ENCODE data around the gene VWA1. TPM values are rescaled to one million over a fixed set of nuclear protein-coding genes. Genes with fewer than 3 reads are reported as not detected.
"Not testable (repeated sequence)": the region's sequence is repeated elsewhere in the genome, so short reads cannot be mapped to it uniquely, and the experiment has no call there.

The VWA1 gene
- total and polyA plus RNA-seq, 2 of the 4 experiments (the other 2 are of a cell fraction): 1.1 to 6.1 TPM

DNA sequence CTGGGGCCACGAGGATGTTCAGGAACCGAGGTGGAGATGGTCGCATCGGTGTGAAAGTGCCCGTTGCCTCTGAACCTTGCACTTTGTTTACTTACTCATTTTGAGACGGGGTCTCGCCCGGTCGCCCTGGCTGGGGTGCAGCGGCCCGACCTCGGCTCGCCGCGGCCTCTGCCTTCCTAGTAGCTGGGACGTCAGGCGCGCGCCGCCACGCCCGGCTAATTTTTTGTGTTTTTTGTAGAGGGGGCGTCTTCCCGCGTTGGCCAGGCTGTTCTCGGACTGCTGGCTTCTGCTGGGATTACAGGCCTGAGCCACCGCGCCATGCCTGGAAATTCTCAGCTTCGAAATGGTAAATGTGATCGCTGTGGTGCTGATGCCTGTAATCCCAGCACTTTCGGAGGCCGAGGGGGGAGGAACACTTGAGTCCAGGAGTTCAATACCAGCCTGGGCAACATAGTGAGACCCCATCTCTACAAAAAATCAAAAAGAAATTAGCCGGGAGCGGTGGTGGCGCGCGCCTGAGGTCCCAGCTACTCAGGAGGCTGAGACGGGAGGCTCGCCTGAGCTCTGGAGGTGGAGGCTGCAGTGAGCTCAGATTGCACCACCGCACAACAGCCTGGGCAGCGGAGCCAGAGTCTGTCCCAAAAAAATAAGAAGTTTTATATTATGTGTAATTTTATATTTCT, 27.7 kb upstream of the VWA1 start:
- dilution Hi-C loops (cut with HindIII; ENCODE audit: low sequenced_read_pairs, unreplicated experiment): no loop called here
- no TSS peak for BruUV-seq (replicated peaks)

DNA sequence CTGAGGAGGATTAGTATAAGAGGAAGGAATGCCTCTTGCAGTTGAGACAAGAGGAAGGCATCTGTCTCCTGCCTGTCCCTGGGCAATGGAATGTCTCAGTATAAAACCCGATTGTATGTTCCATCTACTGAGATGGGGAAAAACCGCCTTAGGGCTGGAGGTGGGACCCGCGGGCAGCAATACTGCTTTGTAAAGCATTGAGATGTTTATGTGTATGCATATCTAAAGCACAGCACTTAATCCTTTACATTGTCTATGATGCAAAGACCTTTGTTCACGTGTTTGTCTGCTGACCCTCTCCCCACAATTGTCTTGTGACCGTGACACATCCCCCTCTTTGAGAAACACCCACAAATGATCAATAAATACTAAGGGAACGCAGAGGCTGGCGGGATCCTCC, 25.3 kb upstream of the VWA1 start:
- CTCF ChIA-PET; H4K8ac ChIP-seq (ENCODE audit: low read depth in 2 of 2, low read length in 2 of 2); H3K56ac ChIP-seq (ENCODE audit: extremely low read depth, insufficient read depth, low read length); DNase-seq; H2BK120ac ChIP-seq (ENCODE audit: low read depth, low read length); H3K36me3 ChIP-seq (ENCODE audit: control insufficient read depth, insufficient read depth, low read length); H2BK5ac ChIP-seq (ENCODE audit: low read depth, low read length, poor library complexity, severe bottlenecking); H3K4me3 ChIP-seq (ENCODE audit: insufficient read depth, low read depth, low read length); H3K9me1 ChIP-seq (ENCODE audit: insufficient read depth, low read length); H3K14ac ChIP-seq (replicated peaks; ENCODE audit: low read depth, low read length); in situ Hi-C loops (cut with MboI; ENCODE audit: low sequenced_read_pairs); H3K9ac ChIP-seq (ENCODE audit: low read depth, low read length); H3K27ac ChIP-seq (ENCODE audit: insufficient read depth, low read length); H4K5ac ChIP-seq (ENCODE audit: low read depth, low read length); H2AK9ac ChIP-seq (replicated peaks; ENCODE audit: low read depth, low read length, poor library complexity); H3K23ac ChIP-seq (ENCODE audit: low read depth, low read length); H4K91ac ChIP-seq (ENCODE audit: insufficient read depth, low read depth, low read length); H2BK15ac ChIP-seq (ENCODE audit: low read depth, low read length); ATAC-seq (ENCODE audit: low read depth); H3K18ac ChIP-seq (ENCODE audit: low read depth, low read length); dilution Hi-C loops (cut with HindIII; ENCODE audit: low sequenced_read_pairs, unreplicated experiment); H3K9me3 ChIP-seq (ENCODE audit: control insufficient read depth, insufficient read depth, low read length); H2AK5ac ChIP-seq (ENCODE audit: low read depth, low read length); BruUV-seq (replicated peaks); H3K4me2 ChIP-seq (ENCODE audit: low read depth, low read length); intact Hi-C loops (cut with micrococcal nuclease); H2AFZ ChIP-seq (replicated peaks; ENCODE audit: low read length, poor library complexity); H2BK20ac ChIP-seq (ENCODE audit: low read depth, low read length); H3K4ac ChIP-seq (ENCODE audit: low read depth, low read length); H3K4me1 ChIP-seq (ENCODE audit: control insufficient read depth, insufficient read depth, low read length); H3K27me3 ChIP-seq (ENCODE audit: control insufficient read depth, insufficient read depth, low read length): not testable (repeated sequence)
- WGBS, 2 experiments (ENCODE audit: extremely low coverage in 2 of 2, insufficient read length in 1 of 2): no CpG with 5 or more reads among the region's 8 CpGs
- peaks cover 11% of the 10 kb centered on the region; the same call in 1 of the 2 replicates for H4K20me1 ChIP-seq (ENCODE audit: insufficient read depth, low read length)
- H3K79me1 ChIP-seq (ENCODE audit: low read depth in 1 of 2, low read length in 2 of 2): peaks cover 13 to 44% of the 10 kb centered on the region in 2 experiments
- POLR2A ChIA-PET (ENCODE audit: unreplicated experiment): interaction anchor here (1.0 kb wide), 1 partner anchor 10 kb away, joined by 3 read pairs; no protein-coding TSS in a partner anchor

More for the DNA sequence above, 27.7 kb upstream of the VWA1 start:
- H3K56ac ChIP-seq (ENCODE audit: extremely low read depth, insufficient read depth, low read length): no peak overlapping the region
- H2AFZ ChIP-seq (replicated peaks; ENCODE audit: low read length, poor library complexity): peak overlapping the region; percentile 97
- TF ChIP-seq MXI1 (IDR thresholded peaks at IDR 0.05; ENCODE audit: borderline replicate concordance, low read depth, low read length): peak; percentile 71; the same call in 1 of the 2 replicates
- TF ChIP-seq, protein P1, sequence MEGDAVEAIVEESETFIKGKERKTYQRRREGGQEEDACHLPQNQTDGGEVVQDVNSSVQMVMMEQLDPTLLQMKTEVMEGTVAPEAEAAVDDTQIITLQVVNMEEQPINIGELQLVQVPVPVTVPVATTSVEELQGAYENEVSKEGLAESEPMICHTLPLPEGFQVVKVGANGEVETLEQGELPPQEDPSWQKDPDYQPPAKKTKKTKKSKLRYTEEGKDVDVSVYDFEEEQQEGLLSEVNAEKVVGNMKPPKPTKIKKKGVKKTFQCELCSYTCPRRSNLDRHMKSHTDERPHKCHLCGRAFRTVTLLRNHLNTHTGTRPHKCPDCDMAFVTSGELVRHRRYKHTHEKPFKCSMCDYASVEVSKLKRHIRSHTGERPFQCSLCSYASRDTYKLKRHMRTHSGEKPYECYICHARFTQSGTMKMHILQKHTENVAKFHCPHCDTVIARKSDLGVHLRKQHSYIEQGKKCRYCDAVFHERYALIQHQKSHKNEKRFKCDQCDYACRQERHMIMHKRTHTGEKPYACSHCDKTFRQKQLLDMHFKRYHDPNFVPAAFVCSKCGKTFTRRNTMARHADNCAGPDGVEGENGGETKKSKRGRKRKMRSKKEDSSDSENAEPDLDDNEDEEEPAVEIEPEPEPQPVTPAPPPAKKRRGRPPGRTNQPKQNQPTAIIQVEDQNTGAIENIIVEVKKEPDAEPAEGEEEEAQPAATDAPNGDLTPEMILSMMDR (conservative IDR thresholded peaks at IDR 0.05; ENCODE audit: low read depth, low read length): 0 out of 2 replicates have a peak, but pooled peaks have one; percentile 9
- TF ChIP-seq FOS (IDR thresholded peaks at IDR 0.05; ENCODE audit: low read depth, low read length): no peak
- peak; percentile 14; the same call in 1 of the 2 replicates for TF ChIP-seq POLR2A (IDR thresholded peaks at IDR 0.05; ENCODE audit: low read depth, low read length)
- H2BK120ac ChIP-seq (ENCODE audit: low read depth, low read length): no peak overlapping the region
- peak overlapping the region; percentile 72 for H3K27ac ChIP-seq (ENCODE audit: insufficient read depth, low read length)
- H2BK20ac ChIP-seq (ENCODE audit: low read depth, low read length): no peak overlapping the region
- peaks cover 5% of the 10 kb centered on the region for H3K4me1 ChIP-seq (ENCODE audit: control insufficient read depth, insufficient read depth, low read length)
- H3K4me2 ChIP-seq (ENCODE audit: low read depth, low read length): peak overlapping the region; percentile 91
- H3K23ac ChIP-seq (ENCODE audit: low read depth, low read length): no peak overlapping the region
- no peak overlapping the region for H4K5ac ChIP-seq (ENCODE audit: low read depth, low read length)
- H3K9me1 ChIP-seq (ENCODE audit: insufficient read depth, low read length): no peaks in the 10 kb centered on the region
- H3K36me3 ChIP-seq (ENCODE audit: control insufficient read depth, insufficient read depth, low read length): peaks cover 22% of the 10 kb centered on the region
- H3K14ac ChIP-seq (replicated peaks; ENCODE audit: low read depth, low read length): 0 out of 2 replicates have a peak overlapping the region, but pooled peaks have one; percentile 3
- H3K27me3 ChIP-seq (ENCODE audit: control insufficient read depth, insufficient read depth, low read length): no peaks in the 10 kb centered on the region
- H3K18ac ChIP-seq (ENCODE audit: low read depth, low read length): no peak overlapping the region
- WGBS, 2 experiments (ENCODE audit: extremely low coverage in 2 of 2, insufficient read length in 1 of 2): no CpG with 5 or more reads among the region's 41 CpGs
- in situ Hi-C loops (cut with MboI; ENCODE audit: low sequenced_read_pairs): no loop called here
- peak; percentile 47 for DNase-seq
- H4K8ac ChIP-seq (ENCODE audit: low read depth in 2 of 2, low read length in 2 of 2): peak overlapping the region; percentile 88 to 99; a peak in 3 of 4 replicates
- H3K79me1 ChIP-seq (ENCODE audit: low read depth in 1 of 2, low read length in 2 of 2): peaks cover 14 to 54% of the 10 kb centered on the region in 2 experiments
- peaks cover 18% of the 10 kb centered on the region; the same call in 1 of the 2 replicates for H4K20me1 ChIP-seq (ENCODE audit: insufficient read depth, low read length)
- H2AK9ac ChIP-seq (replicated peaks; ENCODE audit: low read depth, low read length, poor library complexity): peak overlapping the region; percentile 86
- H3K4ac ChIP-seq (ENCODE audit: low read depth, low read length): peak overlapping the region; percentile 26
- H3K9ac ChIP-seq (ENCODE audit: low read depth, low read length): peak overlapping the region; percentile 73
- intact Hi-C loops (cut with micrococcal nuclease): loop anchor here (5.0 kb wide), 1 partner anchor 35 kb away; no protein-coding TSS in a partner anchor
- POLR2A ChIA-PET (ENCODE audit: unreplicated experiment): interaction anchor here (0.7 kb wide), 1 partner anchor 32 kb away, joined by 3 read pairs; the partner anchor contains the start of gene AURKAIP1
- H4K91ac ChIP-seq (ENCODE audit: insufficient read depth, low read depth, low read length): peak overlapping the region; percentile 78
- CTCF ChIA-PET: interaction anchor here (1.0 kb wide), 1 partner anchor 34 kb away, joined by 3 read pairs; no protein-coding TSS in a partner anchor
- peak; percentile 44 for ATAC-seq (ENCODE audit: low read depth)
- H3K9me3 ChIP-seq (ENCODE audit: control insufficient read depth, insufficient read depth, low read length): peaks cover 3% of the 10 kb centered on the region; the same call in 1 of the 2 replicates
- peak overlapping the region; percentile 44 for H2BK5ac ChIP-seq (ENCODE audit: low read depth, low read length, poor library complexity, severe bottlenecking)
- H2AK5ac ChIP-seq (ENCODE audit: low read depth, low read length): peak overlapping the region; percentile 71; the same call in 1 of the 2 replicates
- H2BK15ac ChIP-seq (ENCODE audit: low read depth, low read length): no peak overlapping the region
- H3K4me3 ChIP-seq (ENCODE audit: insufficient read depth, low read depth, low read length): peak overlapping the region; percentile 90

Data from IMR-90 (cell line).